K562 (cell line): ENCODE measurements around the gene MALAT1. TPM values are rescaled to one million over a fixed set of nuclear protein-coding genes. Genes with fewer than 3 reads are reported as not detected.

ENCODE experiments used
- ARID4B ChIP-seq: sonication (generic); formaldehyde crosslinking; IDR thresholded peaks from 2 replicates; pipeline ENCODE4 v1.8.0; 2022; ENCODE audit warnings: mild to moderate bottlenecking, missing genetic modification reagents
- BCLAF1 ChIP-seq, 2 experiments: fragments of 450-650 bp in 1 of 2; IDR thresholded peaks; 2 replicates each; pipeline ENCODE4 v1.6.1; 2011 to 2017; ENCODE audit warnings: low read depth in 2 of 2, antibody characterized with exemption in 1 of 2, borderline replicate concordance in 1 of 2, low read length in 1 of 2, mild to moderate bottlenecking in 1 of 2, mixed read lengths in 1 of 2; ENCODE audit not compliant: control insufficient read depth in 1 of 2
- GTF2B ChIP-seq: IDR thresholded peaks from 2 replicates; pipeline ENCODE4 v1.6.1; 2011; ENCODE audit not compliant: insufficient read length; ENCODE audit errors: extremely low read depth
- SREBF2 ChIP-seq: sonication (generic); formaldehyde crosslinking; IDR thresholded peaks from 2 replicates; pipeline ENCODE4 v1.4.0; 2020; ENCODE audit warnings: mild to moderate bottlenecking, missing genetic modification reagents
- ZBTB43 ChIP-seq: sonication (generic); formaldehyde crosslinking; IDR thresholded peaks from 2 replicates; pipeline ENCODE4 v1.8.0; 2023; ENCODE audit warnings: mild to moderate bottlenecking, missing genetic modification reagents
- ZNF232 ChIP-seq: sonication (generic); formaldehyde crosslinking; IDR thresholded peaks from 2 replicates; pipeline ENCODE4 v1.8.0; 2022; ENCODE audit warnings: mild to moderate bottlenecking, missing genetic modification reagents
- ZNF436 ChIP-seq: fragments of 250-450, 450-650 bp; sonication (Bioruptor Pico); formaldehyde crosslinking; IDR thresholded peaks from 2 replicates; pipeline ENCODE4 v1.7.0; 2020; ENCODE audit warnings: mild to moderate bottlenecking
- ZNF639 ChIP-seq, 2 experiments: fragments of 200-800 bp in 1 of 2; sonication (Bioruptor generic) in 1 of 2; sonication (generic) in 1 of 2; formaldehyde crosslinking in 1 of 2; IDR thresholded peaks in 1 of 2; conservative IDR thresholded peaks in 1 of 2; 2 replicates each; pipeline versions ENCODE4 v1.5.0 to v1.6.1; 2016 to 2020; ENCODE audit warnings: missing compliant biosample characterization in 1 of 2, missing genetic modification characterization in 1 of 2, missing genetic modification reagents in 1 of 2
- ZNF707 ChIP-seq: fragments of 250-450 bp; sonication (Bioruptor Pico); conservative IDR thresholded peaks from 2 replicates; pipeline ENCODE4 v1.8.0; 2022; ENCODE audit warnings: inconsistent platforms, mild to moderate bottlenecking, moderate library complexity
- polyA plus RNA-seq, 8 experiments: library from polyadenylated mRNA; depleted of rRNA in 4 of 8; stranded (reverse) in 5 of 8; unstranded in 3 of 8; fragments of >200 nt; fragmentation: Nextera tagmentation in 2 of 8; fragmentation: Illumina TruSeq in 1 of 8; extraction: Ambion mirVana in 2 of 8; extraction: Trizol in 1 of 8; gene quantifications; 2 replicates each; pipeline versions ENCODE4 v1.2.1 to v1.2.3, GENCODE V29; 2011 to 2014; ENCODE audit warnings: inconsistent platforms in 1 of 8, missing spikeins in 1 of 8
- total RNA-seq, 7 experiments: library from RNA; depleted of rRNA in 6 of 7; stranded (reverse); fragments of >200 nt in 6 of 7; fragmentation: Illumina TruSeq in 2 of 7; extraction: Trizol in 2 of 7; gene quantifications; 2 replicates each; pipeline versions ENCODE4 v1.2.1 to v1.2.3, GENCODE V29; 2011 to 2021; ENCODE audit warnings: low replicate concordance in 1 of 7

The MALAT1 gene
- total and polyA plus RNA-seq, 9 of the 15 experiments (the other 6 are each of a cell fraction or from before 2014, with no cell fraction given) = 363 to 8,715 (median 2,351) TPM

GRCh38 chr11:65497141-65498041, 1.5 kb upstream of the MALAT1 start (continued):
- no peak; the same call in 1 of the 2 replicates for TF ChIP-seq ZBTB43 (CRISPR knock-in tag)
- no peak for TF ChIP-seq SREBF2 (CRISPR knock-in tag)
- TF ChIP-seq ZNF707 (CRISPR knock-in tag) = peak; percentile 22; the same call in 1 of the 2 replicates
- TF ChIP-seq ARID4B = peak; percentile 91
- TF ChIP-seq ZNF232 (CRISPR knock-in tag) = no peak
- TF ChIP-seq ZNF639 (CRISPR knock-in tag; conservative IDR thresholded peaks at IDR 0.05 in 1 of 2, IDR thresholded peaks at IDR 0.05 in 1 of 2) = peak in 1 of 2 experiments; percentile 90; a peak in 2 of 4 replicates
- TF ChIP-seq ZNF436 (CRISPR knock-in tag) = no peak; the same call in 1 of the 2 replicates
- TF ChIP-seq BCLAF1 (IDR thresholded peaks at IDR 0.05; ENCODE audit: borderline replicate concordance in 1 of 2, control insufficient read depth in 1 of 2, low read depth in 2 of 2, low read length in 1 of 2) = peak in 1 of 2 experiments; percentile 78; a peak in 1 of 4 replicates
- peak; percentile 22 for TF ChIP-seq GTF2B
